DMS53 (cell line): ENCODE data around the gene ARL14.

Experiments used
- DNase-seq: peaks from one replicate; lab custom pipeline; 2025; lab: John Stamatoyannopoulos, UW

Gene ARL14

GRCh38 chr3:160676547-160677303 lies at the start of gene ARL14:
Gene ARL14, plus strand, starts transcription at chr3:160677160. Its CDS starts 187 bp downstream, at chr3:160677347.
- peak; percentile 47 for DNase-seq

GRCh38 chr3:160629491-160629890 lies 47.5 kb upstream of the ARL14 start:
- DNase-seq, result no peak

GRCh38 chr3:160633361-160634083 lies 43.4 kb upstream of the ARL14 start:
- no peak for DNase-seq

GRCh38 chr3:160635213-160635612 lies 41.7 kb upstream of the ARL14 start:
- DNase-seq, result no peak

- DNase-seq, result no peak
Measured at GRCh38 chr3:160637086-160637485, 39.9 kb upstream of the ARL14 start.

GRCh38 chr3:160638184-160638583 lies 38.8 kb upstream of the ARL14 start:
- no peak for DNase-seq

GRCh38 chr3:160641665-160642309 lies 35.2 kb upstream of the ARL14 start:
- DNase-seq, result no peak

- DNase-seq, result no peak
Measured at GRCh38 chr3:160643994-160644393, 33.0 kb upstream of the ARL14 start.

- DNase-seq, result no peak
Measured at GRCh38 chr3:160644491-160644890, 32.5 kb upstream of the ARL14 start.

- no peak for DNase-seq
Measured at GRCh38 chr3:160648701-160649100, 28.3 kb upstream of the ARL14 start.

GRCh38 chr3:160649596-160649995 lies 27.4 kb upstream of the ARL14 start:
- no peak for DNase-seq

- DNase-seq, result no peak
Measured at GRCh38 chr3:160653512-160653911, 23.4 kb upstream of the ARL14 start.

- DNase-seq, result no peak
Measured at GRCh38 chr3:160660902-160661301, 16.1 kb upstream of the ARL14 start.

GRCh38 chr3:160661660-160662059 lies 15.3 kb upstream of the ARL14 start:
- peak; percentile 16 for DNase-seq

GRCh38 chr3:160665231-160665630 lies 11.7 kb upstream of the ARL14 start:
- no peak for DNase-seq

GRCh38 chr3:160665784-160666526 lies 11.0 kb upstream of the ARL14 start:
- no peak for DNase-seq

GRCh38 chr3:160667452-160667851 lies 9.5 kb upstream of the ARL14 start:
- DNase-seq, result peak; percentile 3

- no peak for DNase-seq
Measured at GRCh38 chr3:160668454-160668853, 8.5 kb upstream of the ARL14 start.

GRCh38 chr3:160671231-160671630 lies 5.7 kb upstream of the ARL14 start:
- no peak for DNase-seq

GRCh38 chr3:160671995-160672394 lies 5.0 kb upstream of the ARL14 start:
- DNase-seq, result no peak

- no peak for DNase-seq
Measured at GRCh38 chr3:160673188-160673587, 3.8 kb upstream of the ARL14 start.

- DNase-seq, result peak; percentile 1
Measured at GRCh38 chr3:160675566-160676124, 1.3 kb upstream of the ARL14 start.
